Osteocyte (in vitro differentiated cells): Measurements from ENCODE around the gene DDX41. TPM values are rescaled to one million over a fixed set of nuclear protein-coding genes. Genes with fewer than 3 reads are reported as not detected.
A peak's percentile ranks its signal among the peaks of the same experiment; 100 is the strongest.

ENCODE experiments used
- DNase-seq: peaks from one replicate; pipeline ENCODE4 v3.0.0; 2021; ENCODE audit warnings: mixed read lengths; ENCODE audit not compliant: unreplicated experiment; ENCODE audit errors: extremely low spot score
- H3K27ac Mint-ChIP-seq: one replicate; pipeline ENCODE4 v1.8.0; 2021; ENCODE audit warnings: mild to moderate bottlenecking, mixed read lengths; ENCODE audit not compliant: unreplicated experiment
- H3K27me3 Mint-ChIP-seq: one replicate; pipeline ENCODE4 v1.8.0; 2021; ENCODE audit warnings: mixed read lengths; ENCODE audit not compliant: unreplicated experiment
- H3K36me3 Mint-ChIP-seq: one replicate; pipeline ENCODE4 v1.8.0; 2021; ENCODE audit warnings: mixed read lengths; ENCODE audit not compliant: unreplicated experiment
- H3K4me1 Mint-ChIP-seq: one replicate; pipeline ENCODE4 v1.8.0; 2021; ENCODE audit warnings: mixed read lengths; ENCODE audit not compliant: unreplicated experiment
- H3K4me3 Mint-ChIP-seq: one replicate; pipeline ENCODE4 v1.8.0; 2021; ENCODE audit warnings: mild to moderate bottlenecking, moderate library complexity, mixed read lengths; ENCODE audit not compliant: unreplicated experiment
- H3K9me3 Mint-ChIP-seq: one replicate; pipeline ENCODE4 v1.8.0; 2021; ENCODE audit warnings: mixed read lengths; ENCODE audit not compliant: unreplicated experiment
- CTCF ChIP-seq: fragments of 200-600 bp; sonication (generic); IDR thresholded peaks from 2 replicates; pipeline ENCODE4 v1.5.0; 2021; ENCODE audit warnings: antibody characterized with exemption, mild to moderate bottlenecking, moderate library complexity
- total RNA-seq: library from RNA; stranded (reverse); gene quantifications from 2 replicates; pipeline ENCODE4 v1.2.1, GENCODE V29; 2021

The DDX41 gene
- total RNA-seq, 1 donor from 2014 or later = 83.1 TPM

- peak overlapping the region; percentile 78 for H3K27ac Mint-ChIP-seq
Observed at GRCh38 chr5:177483042-177483441, 33.7 kb downstream of the DDX41 start.

GRCh38 chr5:177482359-177482795, 34.4 kb downstream of the DDX41 start:
- DNase-seq = no peak
- no peak for TF ChIP-seq CTCF
- Mint-ChIP-seq H3K27me3 (no peaks in the 10 kb centered on the region), H3K4me1 (peaks cover 45% of the 10 kb centered on the region), H3K27ac (peak overlapping the region; percentile 78), H3K4me3 (no peak overlapping the region), H3K36me3 (peaks cover 26% of the 10 kb centered on the region), H3K9me3 (no peaks in the 10 kb centered on the region)

More at GRCh38 chr5:177483042-177483441, 33.7 kb downstream of the DDX41 start:
- TF ChIP-seq CTCF = no peak
- peaks cover 43% of the 10 kb centered on the region for H3K4me1 Mint-ChIP-seq
- H3K4me3 Mint-ChIP-seq = no peak overlapping the region
- H3K27me3 Mint-ChIP-seq = no peaks in the 10 kb centered on the region
- DNase-seq = no peak
- peaks cover 28% of the 10 kb centered on the region for H3K36me3 Mint-ChIP-seq
- no peaks in the 10 kb centered on the region for H3K9me3 Mint-ChIP-seq

GRCh38 chr5:177479774-177480173, 37.0 kb downstream of the DDX41 start:
- peaks cover 15% of the 10 kb centered on the region for H3K36me3 Mint-ChIP-seq
- no peaks in the 10 kb centered on the region for H3K27me3 Mint-ChIP-seq
- no peak for DNase-seq
- H3K4me3 Mint-ChIP-seq = no peak overlapping the region
- H3K27ac Mint-ChIP-seq = peak overlapping the region; percentile 83
- H3K4me1 Mint-ChIP-seq = peaks cover 55% of the 10 kb centered on the region
- no peak for TF ChIP-seq CTCF
- H3K9me3 Mint-ChIP-seq = no peaks in the 10 kb centered on the region

- H3K27ac Mint-ChIP-seq = peak overlapping the region; percentile 83
- no peak for DNase-seq
- H3K4me3 Mint-ChIP-seq = no peak overlapping the region
- no peak for TF ChIP-seq CTCF
- H3K4me1 Mint-ChIP-seq = peaks cover 51% of the 10 kb centered on the region
- peaks cover 8% of the 10 kb centered on the region for H3K36me3 Mint-ChIP-seq
- H3K27me3 Mint-ChIP-seq = no peaks in the 10 kb centered on the region
- H3K9me3 Mint-ChIP-seq = no peaks in the 10 kb centered on the region
Observed at GRCh38 chr5:177478711-177479646, 37.8 kb downstream of the DDX41 start.

- Mint-ChIP-seq H3K4me3 (no peak overlapping the region), H3K4me1 (peaks cover 46% of the 10 kb centered on the region), H3K27ac (peak overlapping the region; percentile 83), H3K27me3 (no peaks in the 10 kb centered on the region), H3K9me3 (no peaks in the 10 kb centered on the region), H3K36me3 (peaks cover 5% of the 10 kb centered on the region)
- no peak for TF ChIP-seq CTCF
- no peak for DNase-seq
Observed at GRCh38 chr5:177477701-177478477, 38.9 kb downstream of the DDX41 start.
